ENCODE data around the gene CDC37. TPM values are rescaled to one million over a fixed set of nuclear protein-coding genes. Genes with fewer than 3 reads are reported as not detected.
A peak's percentile ranks its signal among the peaks of the same experiment; 100 is the strongest.

Gene CDC37
- total RNA-seq, 1 experiment from 2014 or later = 260 TPM

GRCh38 chr19:10364644-10365043, 38.7 kb downstream of the CDC37 start (continued):
- TF ChIP-seq RAD21 (IDR thresholded peaks at IDR 0.05; ENCODE audit: low read depth) (no peak), ZNF274 (IDR thresholded peaks at IDR 0.05; ENCODE audit: low read depth, low read length) (no peak), MAX (IDR thresholded peaks at IDR 0.05) (no peak), SIN3A (IDR thresholded peaks at IDR 0.05; ENCODE audit: low read depth) (no peak)

DNA sequence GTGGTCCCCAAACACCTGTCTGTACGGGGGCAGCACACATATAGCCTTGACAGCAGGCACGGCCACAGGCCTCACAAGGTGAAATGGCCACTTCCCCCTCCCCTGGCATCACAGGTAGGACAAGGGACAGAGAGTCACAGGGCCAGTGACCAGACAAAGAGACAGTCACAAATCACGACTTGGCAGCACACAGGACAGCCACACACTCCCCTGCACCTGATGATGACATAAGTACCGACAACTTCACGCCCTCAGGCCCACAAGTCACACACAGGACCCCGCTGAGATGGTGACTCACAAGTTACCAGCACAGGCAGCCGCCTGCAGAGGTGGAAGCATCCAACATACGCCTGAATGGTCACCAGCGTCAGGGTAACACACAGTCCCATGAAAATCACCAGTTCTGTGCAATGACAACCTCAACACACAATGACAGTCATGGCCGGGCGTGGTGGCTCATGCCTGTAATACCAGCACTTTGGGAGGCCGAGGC, 39.5 kb downstream of the CDC37 start:
- CTCF ChIA-PET = no interaction called here
- BruUV-seq (replicated peaks) = no TSS peak
- Histone ChIP-seq H3K9me3 (ENCODE audit: control insufficient read depth in 1 of 2, insufficient read depth in 1 of 2, low read depth in 1 of 2, low read length in 2 of 2) (peaks cover 0 to 3% of the 10 kb centered on the region in 2 experiments; a peak in 1 of 4 replicates), H3K4me1 (ENCODE audit: control insufficient read depth in 1 of 2, insufficient read depth in 2 of 2, low read length in 2 of 2) (no peaks in the 10 kb centered on the region), H4K20me1 (ENCODE audit: insufficient read depth) (no peaks in the 10 kb centered on the region), H2AFZ (ENCODE audit: low read depth, low read length, poor library complexity, severe bottlenecking) (no peak overlapping the region), H3K9me2 (ENCODE audit: insufficient read depth) (no peaks in the 10 kb centered on the region), H3K27ac (ENCODE audit: low read depth, low read length) (no peak overlapping the region), H3K36me3 (ENCODE audit: control insufficient read depth in 1 of 2, insufficient read depth in 2 of 2, low read length in 2 of 2) (peaks cover 13 to 15% of the 10 kb centered on the region in 2 experiments; a peak in 3 of 4 replicates), H3K27me3 (ENCODE audit: insufficient read depth, low read length) (no peaks in the 10 kb centered on the region), H3K79me2 (ENCODE audit: insufficient read depth, low read length) (no peaks in the 10 kb centered on the region), H3K9ac (ENCODE audit: low read length) (no peak overlapping the region), H3K4me3 (replicated peaks in 1 of 2; ENCODE audit: low read depth in 1 of 2, low read length in 2 of 2) (no peak overlapping the region), H3K4me2 (ENCODE audit: low read length) (no peak overlapping the region)
- peak; percentile 47 for ATAC-seq
- RAD21 ChIA-PET (ENCODE audit: low non-redundant PET in 1 of 2, low total read pairs in 2 of 2, uncharacterized antibody in 2 of 2, unreplicated experiment in 2 of 2) = no interaction called here
- POLR2A ChIA-PET = no interaction called here
- DNase-seq (ENCODE audit: low read depth, low spot score) = no peak
- no peak for TF ChIP-seq SIN3A (IDR thresholded peaks at IDR 0.05; ENCODE audit: low read depth)
- no peak for TF ChIP-seq ZFX (IDR thresholded peaks at IDR 0.05)
- no peak for TF ChIP-seq JUND (IDR thresholded peaks at IDR 0.05)
- TF ChIP-seq POLR2AphosphoS5 (IDR thresholded peaks at IDR 0.05; ENCODE audit: low read depth, low read length) = no peak
- TF ChIP-seq EZH2phosphoT487 (IDR thresholded peaks at IDR 0.05; ENCODE audit: borderline replicate concordance) = no peak
- TF ChIP-seq SRF (IDR thresholded peaks at IDR 0.05; ENCODE audit: low read depth) = no peak
- TF ChIP-seq MAX (IDR thresholded peaks at IDR 0.05) = no peak
- TF ChIP-seq CTCF (IDR thresholded peaks at IDR 0.05 in 2 of 3, conservative IDR thresholded peaks at IDR 0.05 in 1 of 3; ENCODE audit: borderline replicate concordance in 1 of 3, insufficient read depth in 1 of 3, low read depth in 2 of 3, low read length in 2 of 3) = no peak
- TF ChIP-seq ATF3 (IDR thresholded peaks at IDR 0.05) = no peak
- TF ChIP-seq RAD21 (IDR thresholded peaks at IDR 0.05; ENCODE audit: low read depth) = no peak
- TF ChIP-seq POLR2A (IDR thresholded peaks at IDR 0.05; ENCODE audit: borderline replicate concordance, extremely low read depth, insufficient read depth, insufficient read length) = no peak
- no peak for TF ChIP-seq CEBPB (IDR thresholded peaks at IDR 0.05; ENCODE audit: low read depth)
- TF ChIP-seq EZH2 (IDR thresholded peaks at IDR 0.05) = no peak
- no peak for TF ChIP-seq SP1 (IDR thresholded peaks at IDR 0.05; ENCODE audit: low read depth)
- TF ChIP-seq ELF1 (IDR thresholded peaks at IDR 0.05; ENCODE audit: borderline replicate concordance, low read depth) = no peak
- no peak for TF ChIP-seq FOSL1 (IDR thresholded peaks at IDR 0.05; ENCODE audit: low read depth)
- intact Hi-C loops (cut with micrococcal nuclease) = no loop called here
